Left hindlimb (tissue), 1 donor: Measurements from ENCODE around the gene E2F6.

Experiments used
- DNase-seq: peaks from one replicate; pipeline ENCODE4 v3.0.0-alpha.2; 2018

Gene E2F6

DNA sequence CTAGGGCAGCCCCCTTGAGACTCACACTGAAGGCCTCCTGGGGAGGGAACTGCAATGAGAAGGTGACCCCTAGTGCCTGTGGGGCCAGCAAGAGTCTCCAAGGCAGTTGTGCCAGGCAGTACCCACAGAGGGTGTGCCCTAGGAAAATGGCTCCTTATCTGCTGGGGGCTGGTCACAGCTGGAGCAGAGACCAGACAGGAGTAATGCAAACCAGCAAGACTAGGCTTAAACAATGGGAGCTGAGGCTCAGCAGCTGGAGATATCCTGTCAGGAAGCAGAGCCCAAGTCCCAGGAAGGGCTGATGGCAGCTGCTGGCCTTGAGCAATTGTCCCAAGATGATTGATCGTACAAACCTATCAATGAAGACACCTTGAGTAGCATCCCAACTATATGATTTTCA, 26.8 kb upstream of the E2F6 start:
- DNase-seq, result no peak

DNA sequence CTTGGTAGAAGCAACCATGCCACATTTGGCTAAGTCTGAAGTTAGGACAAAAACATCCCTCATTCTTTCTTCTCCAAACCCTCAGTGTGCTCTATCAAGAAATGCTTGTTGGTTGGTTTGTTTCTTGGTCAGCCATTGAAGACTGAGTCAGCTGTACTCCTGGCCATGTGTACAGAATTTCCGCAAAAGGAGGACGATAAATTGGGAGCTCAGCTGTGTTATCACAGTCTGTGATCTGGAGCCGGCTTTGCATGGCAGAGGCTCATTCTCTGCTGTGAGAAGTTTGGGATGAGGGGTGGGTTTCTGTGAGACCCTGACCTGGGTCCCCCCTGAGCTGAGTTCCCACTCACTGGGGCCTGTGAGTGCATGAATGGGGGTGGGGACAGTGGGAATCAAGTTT, 26.3 kb upstream of the E2F6 start:
- DNase-seq, result no peak

DNA sequence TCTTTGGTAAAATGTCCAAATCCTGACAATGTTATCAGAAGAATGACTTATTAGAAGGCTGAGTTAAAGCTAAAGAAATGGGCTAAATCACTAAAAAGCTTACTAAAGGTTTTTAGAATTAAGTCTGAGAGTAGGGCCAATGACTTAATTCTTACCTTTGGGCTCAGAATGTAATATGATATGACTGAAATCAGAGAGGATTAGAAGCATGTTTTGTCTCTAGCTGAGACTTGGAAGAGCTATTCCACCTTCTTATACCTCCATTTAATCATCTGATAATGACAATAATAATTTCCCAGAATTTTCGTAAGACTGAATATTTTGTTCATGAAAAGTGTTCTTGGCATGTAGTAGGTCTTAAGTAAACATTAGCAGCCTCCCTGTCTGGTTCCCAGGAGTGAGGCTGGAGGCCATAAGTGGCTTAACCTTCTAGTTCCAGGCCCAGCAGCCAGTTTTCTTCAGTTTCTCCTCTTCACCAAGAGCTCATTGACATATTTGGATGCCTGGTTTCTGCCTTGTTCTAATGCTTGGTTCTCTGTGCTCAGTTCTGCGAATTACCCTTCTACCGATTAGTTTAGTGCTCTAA, 25.5 kb upstream of the E2F6 start:
- DNase-seq, result no peak

DNA sequence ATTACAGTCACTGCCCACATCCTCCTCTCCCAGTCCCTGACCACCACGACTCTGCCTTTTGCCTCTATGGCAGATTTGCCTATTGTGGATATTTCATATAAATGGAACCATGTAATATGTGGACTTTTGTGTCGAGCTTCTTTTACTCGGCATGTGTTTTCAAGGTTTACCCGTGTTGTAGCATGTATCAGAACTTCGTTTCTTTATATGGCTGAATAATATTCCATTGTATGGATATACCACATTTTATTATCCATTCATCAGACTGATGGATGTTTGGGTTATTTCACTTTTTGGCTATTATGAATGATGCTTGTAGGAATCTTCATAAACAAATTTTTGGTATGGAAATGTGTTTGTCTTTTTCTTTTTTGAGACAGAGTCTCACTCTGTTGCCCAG, 24.2 kb upstream of the E2F6 start:
- DNase-seq, result no peak

DNA sequence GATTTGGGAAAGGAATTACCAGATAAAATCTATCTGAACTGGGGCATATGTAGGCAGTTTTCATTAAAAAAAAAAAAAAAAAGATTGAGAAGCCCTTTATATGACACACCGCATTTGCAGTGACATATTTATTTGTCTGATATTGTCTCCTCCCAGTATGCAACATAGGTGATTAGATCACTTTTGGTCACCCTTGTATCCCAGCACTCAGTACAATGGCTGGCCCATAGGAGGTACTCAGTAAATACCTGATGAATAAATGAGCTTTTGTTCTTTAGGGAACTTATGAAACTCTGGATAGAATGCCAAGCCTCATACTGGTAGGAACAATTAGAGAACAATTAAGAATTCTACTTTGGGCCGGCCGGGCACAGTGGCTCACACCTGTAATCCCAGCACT, 22.8 kb upstream of the E2F6 start:
- no peak for DNase-seq

DNA sequence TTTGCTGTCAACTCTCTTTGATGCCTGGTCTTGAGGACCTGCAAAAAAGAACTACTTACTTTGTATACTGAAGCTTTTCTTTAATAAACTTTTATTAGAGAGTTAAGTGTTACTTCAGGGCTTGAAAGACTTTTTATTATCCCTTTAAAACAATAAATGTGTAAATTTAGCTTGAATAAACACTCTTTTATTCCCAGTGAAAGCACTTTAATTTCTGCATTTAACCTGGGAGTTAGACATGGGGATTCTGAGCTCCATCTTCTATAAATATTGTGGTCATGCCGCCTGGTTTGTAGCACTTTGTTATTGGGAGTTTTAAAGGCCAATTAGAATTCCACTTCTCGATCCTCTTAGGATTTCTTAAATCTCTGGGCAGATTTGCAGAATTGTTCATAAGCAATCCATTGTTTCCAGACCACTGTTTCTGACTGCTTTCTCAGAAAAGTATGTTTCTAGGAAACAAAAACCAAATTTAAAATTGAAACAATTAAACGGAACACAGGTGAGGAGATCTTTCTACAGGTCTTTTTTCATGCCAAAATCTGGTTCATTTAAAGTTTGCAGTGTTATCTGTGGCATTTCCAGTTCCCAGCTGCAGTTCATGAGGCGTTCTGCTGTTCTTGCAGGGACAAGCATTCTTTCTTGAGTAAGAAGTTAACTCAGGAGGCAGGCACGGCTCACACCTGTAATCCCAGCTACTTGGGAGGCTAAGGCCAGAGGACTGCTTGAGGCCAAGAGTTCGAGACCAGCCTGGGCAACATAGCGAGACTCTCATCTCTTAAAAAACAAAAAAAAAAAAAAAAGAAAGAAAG, 18.1 kb upstream of the E2F6 start:
- no peak for DNase-seq

DNA sequence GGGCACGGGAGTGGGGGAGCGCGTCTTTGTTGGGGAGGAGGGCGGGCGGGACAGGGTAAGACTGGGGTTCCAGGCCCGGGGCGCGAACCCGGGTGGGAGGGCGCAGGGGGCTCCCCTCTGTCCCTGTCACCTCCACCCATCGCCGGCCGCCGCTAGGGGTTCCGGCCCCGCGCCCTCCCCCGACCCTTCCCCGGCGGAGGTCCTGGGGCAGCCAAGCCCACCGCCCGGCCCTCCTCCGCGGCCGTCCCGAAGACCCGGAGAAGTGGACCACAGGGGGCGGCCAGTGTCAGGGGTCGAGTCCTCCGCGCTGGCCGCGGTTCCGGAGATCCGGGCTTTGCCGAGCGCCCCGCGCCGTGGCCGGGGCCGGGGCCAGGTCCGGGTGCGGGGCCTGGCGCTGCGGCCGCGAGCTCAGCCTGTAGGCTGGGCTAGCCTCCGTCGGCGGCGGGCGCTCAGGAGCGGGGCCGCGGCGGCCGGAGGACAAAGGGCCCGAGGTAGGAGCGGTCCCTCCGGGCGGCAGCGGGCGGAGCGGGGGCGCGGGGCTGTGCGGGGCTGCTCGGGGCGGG, 16.6 kb upstream of the E2F6 start:
- peak; percentile 75 for DNase-seq

DNA sequence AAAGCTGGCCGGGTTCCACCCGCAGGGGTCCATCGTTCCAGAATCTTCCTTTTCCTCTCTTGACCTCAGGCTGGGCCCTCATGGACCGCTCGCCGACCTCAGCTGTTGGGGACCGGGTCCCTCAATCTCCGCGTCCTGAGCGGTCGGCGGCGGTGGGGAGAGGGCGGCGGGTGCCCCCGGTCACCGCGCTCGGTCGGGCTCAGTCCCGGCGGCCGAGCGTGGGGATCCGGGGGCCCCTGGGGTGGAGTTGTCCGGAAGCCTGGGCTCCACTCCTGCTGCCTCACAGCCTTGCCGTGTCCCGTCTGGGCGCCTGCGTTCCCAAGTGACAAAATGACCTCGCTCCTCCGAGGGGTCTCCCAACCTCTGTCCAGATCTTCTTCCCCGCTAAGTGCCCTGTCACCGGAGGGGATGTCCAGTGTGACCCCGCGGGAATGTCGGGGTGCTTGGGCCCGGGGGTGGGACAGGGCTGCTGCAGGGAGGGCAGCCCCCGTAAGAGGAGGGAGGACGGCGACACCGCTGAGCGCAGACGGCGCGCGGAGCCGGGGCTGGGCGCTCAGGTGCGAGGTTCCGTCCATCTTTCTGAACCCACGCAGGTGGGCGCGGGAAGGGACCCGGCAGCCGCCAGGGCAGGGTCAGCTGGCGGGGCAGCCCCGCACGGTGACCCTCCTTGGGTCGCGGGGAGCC, 16.0 kb upstream of the E2F6 start:
- no peak for DNase-seq

DNA sequence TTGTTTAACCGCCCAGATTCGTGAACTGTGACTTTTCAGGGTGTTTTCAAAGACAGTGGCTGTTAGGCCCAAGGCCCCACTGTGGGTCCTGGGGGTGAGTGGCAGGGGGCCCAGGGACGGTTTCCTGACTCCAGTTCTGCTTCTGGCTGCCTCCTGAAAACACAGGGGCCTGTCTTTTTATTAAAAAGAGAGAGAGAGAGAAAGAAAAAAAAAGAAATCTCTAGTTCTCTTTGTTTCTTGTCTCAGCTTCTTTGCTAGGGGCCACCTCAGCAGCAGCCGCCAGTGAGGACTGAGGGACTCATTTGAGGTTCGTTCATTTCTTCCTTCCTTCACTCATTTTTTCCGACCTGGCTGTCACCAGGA, 15.4 kb upstream of the E2F6 start:
- no peak for DNase-seq

DNA sequence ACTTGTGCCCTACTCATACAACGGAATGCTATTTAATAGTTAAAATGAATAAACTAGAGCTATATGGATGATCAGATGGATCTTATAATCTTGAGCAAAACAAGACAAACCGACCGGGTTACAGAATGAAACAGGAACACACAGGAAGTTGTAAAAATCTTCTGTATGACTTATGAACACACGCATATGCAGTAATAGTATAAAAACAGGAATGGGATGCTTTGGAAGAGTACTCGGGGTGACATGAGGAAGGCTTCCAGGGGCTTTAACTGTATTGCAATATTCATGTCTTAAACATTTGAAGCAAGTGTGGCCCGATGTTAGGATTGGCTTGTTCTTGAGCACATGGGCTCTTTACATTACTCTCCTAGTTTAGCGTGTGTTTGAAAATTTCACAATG, 14.9 kb upstream of the E2F6 start:
- DNase-seq, result no peak

DNA sequence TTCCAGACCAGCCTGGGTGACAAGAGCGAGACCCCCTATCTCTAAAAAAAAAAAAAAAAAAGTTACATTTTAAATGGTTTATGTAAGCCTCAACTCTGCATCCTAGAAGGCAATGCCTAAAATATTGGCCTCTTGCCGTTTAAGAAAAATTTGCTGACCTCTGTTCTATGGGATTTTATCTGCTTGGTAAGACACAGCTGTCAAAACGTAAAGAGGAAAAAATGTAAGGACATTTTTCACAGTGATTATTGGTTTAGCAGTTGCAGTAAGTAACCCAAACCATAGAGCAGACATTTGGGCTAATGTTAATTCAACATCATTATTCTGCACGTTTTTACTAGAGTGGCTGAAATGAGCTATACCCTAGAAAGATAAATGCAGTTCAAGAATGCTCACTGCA, 14.4 kb upstream of the E2F6 start:
- DNase-seq, result no peak

DNA sequence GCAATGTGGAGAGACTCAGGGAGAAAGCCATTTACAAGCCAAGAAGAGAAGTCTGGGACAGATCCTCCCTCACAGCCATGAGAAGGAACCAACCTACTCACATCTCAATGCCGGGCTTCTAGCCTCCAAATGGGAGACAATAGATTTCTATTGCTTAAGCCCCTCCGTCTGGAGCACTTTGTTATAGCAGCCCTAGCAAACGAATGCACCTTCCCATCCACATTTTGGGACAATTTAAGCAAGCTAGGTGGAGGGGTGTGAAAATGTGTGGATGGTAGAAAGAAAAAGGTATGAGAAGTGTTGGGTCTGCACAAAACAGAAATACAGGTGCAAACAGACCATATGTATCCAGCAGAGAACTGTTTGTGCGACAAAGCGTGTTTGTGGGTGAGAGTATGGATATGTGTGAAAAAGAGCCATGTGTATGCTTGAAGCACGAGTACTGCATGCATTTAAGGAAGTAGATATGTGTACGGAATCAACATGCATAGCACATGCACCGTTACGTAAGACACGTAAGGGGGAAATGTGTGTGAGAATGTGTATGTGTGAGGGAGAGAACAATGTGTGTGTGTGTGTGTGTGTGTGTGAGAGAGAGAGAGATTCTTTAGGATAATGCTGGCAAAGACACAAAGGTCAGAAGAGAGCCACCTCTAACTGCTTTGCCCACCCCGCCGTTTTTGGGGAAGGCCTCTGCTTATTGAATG, 13.1 kb upstream of the E2F6 start:
- DNase-seq, result no peak

DNA sequence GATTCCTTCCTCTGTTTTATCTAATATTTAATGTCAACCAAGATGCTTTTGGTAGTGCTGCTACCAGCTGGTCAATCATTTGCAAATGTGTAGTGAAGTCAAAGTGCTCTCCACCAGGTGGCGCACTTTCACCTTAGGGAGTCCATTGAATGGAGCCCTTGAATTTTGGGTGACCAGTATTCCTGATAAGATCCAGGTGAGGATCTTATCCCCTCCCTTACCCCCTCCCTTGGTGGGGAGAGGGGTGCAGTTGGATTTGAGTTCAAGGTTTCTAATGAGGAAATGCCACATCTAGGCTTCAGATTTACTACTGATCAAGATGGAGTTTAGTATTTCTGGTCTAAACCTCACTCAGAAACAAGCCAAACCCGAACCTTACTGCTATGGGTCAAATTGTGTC, 12.0 kb upstream of the E2F6 start:
- DNase-seq, result peak; percentile 86

DNA sequence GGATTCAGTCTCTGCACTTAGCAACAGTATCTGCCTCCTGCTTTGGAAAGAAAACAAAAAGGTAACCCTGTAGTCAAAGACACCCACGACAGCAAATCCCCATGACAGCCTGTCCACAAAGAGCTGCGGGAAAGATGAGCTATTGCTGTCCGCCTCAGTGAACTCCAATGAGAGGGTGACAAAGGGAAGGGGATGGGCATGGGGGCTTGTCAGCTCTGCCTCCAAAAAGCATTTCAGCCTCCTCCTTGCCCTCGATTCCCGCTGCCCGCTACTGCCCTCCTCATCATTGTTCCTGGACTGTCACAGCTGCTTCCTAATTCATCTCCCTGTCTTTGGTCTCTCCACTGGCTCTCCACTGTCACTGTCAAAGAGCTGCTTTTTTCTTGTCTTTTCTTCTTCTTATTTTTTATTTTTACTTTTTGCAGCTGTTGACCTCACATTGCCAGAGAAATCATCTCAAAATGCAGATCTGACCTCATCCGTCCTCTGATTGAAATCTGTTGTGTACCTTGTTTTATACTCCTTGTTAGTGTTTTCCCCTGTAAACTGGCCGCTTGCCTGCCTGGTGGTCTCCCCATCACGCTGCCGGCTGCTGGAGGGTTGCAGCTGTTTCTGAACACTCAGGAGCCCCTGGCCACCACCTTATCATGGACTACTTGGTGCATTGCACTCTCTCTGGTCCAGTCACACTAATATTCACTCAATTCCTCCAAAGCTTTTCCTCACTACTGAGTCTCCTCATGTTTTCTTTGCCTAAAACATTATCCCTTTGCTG, 7.9 kb upstream of the E2F6 start:
- DNase-seq, result no peak

DNA sequence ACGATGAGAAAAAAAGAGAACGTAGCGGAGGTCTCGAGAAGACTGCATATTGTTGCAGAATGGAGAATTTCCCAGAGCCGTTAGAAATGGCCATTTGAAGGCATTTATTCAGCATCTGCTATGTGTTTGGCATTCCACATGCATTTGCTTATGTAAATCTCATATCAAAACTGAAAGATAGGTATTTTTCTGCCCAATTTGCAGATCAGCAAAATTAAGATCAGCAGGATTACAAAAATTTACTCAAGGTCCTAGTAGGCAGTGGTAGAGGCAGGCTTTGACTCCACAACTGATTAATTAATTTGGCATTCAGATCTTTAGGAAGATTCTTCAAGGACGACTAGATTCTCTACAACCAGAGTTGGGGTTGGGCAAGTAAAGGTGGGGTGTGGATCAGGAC, 1.8 kb upstream of the E2F6 start:
- DNase-seq, result no peak

DNA sequence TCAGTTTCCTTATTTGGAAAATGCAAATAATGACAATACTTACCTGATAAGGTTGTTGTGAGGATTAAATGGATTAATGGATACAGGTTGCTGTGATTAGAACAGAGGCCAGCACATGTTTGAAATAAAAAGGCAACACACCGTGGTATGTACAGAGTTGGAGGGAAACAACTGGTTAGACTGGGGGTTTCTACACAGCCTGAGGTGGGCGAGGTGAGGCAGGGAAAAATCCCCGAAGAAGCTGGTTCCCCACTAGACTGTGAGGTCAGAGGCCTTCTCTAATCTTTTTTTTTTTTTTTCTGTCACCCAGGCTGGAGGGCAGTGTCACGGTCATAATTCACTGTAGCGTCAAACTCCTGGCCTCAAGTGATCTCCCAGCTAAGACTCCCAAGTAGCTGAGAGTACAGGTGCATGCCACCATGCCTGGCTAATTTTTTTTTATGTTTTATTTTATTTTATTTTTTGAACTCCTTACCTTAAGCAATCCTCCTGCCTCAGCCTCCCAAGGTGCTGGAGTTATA, 1.2 kb upstream of the E2F6 start:
- no peak for DNase-seq

DNA sequence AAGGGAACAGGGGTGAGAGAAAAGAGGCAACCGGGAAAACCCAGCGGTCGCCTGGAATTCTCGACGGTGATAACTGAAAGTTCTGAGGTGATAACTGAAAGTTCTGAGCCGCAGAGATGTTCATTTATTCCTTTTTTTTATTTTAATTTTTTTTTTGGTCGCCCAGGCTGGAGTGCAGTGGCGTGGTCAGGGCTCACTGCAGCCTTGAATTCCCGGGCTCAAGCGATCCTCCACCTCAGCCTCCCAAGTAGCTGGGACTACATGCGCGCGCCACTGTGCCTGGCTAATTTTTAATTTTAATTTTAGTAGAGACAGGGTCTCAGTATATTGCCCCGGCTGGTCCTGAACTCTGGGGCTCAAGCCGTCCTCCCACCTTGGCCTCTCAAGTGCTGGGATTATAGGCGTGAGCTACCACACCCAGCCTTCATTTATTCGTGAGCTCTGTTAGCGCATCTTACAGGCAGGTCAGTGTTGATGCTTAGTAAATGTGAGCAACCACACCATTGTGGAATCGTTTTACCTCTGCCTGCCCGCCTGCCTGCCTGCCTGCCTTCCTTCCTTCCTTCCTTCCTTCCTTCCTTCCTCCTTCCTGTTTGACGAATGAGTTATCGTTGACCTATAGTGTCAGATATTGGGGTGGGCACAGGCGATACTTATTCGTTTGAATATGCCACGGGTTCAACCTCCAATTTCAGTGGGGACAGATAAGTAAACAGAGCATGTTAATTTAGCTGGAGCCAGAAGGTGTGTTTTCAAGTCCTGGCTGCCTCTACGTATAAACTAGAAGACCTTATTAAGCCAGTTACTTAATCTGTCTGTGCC, 557 bp upstream of the E2F6 start:
- DNase-seq, result no peak

DNA sequence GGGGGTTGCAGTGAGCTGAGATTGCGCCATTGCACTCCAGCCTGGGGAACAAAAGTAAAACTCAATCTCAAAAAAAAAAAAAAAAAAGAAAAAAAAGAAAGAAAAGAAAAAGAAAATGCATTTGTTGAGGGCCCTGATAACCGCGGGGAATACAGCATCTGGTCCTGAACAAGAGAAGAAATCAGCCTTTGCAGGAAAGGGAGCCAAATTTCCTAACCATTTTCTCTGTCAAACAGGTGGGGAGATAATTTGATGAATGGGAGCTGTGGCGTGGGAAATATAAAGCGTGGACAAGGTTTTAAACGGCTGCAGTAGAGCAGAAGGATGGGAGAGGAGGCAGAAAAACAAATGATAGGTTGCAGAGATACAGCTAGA, 864 bp downstream of the E2F6 start:
- DNase-seq, result no peak

DNA sequence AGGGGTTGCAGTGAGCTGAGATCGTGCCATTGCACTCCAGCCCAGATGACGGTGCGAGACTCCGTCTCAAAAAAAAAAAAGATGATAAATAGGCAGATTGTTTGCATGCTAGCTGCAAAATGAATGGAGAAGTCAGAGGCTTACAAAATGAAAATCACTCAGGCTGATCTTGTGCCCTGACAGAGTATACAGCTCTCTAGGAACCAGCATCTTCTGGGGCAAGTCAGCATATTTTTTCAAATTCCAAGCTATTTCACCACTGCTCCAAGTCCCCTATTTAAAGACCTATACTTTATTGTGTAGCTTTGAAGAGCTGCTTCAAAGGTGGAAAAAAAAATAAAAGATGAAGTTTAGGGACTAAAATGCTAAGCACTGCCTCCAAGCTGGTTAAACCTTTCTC, 6.1 kb downstream of the E2F6 start:
- DNase-seq, result no peak

DNA sequence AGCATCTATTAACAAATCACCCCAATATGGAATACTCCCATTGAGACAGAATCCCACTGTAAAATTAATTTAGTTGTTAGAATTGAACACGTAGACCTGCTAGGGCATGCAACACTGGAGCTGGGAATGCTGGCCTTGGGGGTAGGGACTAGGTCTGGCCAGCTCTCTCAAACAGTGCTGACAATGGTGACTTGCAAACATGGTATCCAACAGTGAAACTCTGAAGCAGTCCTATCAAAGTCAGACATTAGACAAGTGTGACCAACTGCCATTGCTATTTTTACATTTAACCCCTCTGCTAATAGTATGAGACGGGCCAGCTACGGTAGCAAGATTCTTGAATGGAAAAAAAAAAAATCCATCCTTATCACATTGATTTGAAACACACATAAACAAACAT, 7.2 kb downstream of the E2F6 start:
- no peak for DNase-seq

DNA sequence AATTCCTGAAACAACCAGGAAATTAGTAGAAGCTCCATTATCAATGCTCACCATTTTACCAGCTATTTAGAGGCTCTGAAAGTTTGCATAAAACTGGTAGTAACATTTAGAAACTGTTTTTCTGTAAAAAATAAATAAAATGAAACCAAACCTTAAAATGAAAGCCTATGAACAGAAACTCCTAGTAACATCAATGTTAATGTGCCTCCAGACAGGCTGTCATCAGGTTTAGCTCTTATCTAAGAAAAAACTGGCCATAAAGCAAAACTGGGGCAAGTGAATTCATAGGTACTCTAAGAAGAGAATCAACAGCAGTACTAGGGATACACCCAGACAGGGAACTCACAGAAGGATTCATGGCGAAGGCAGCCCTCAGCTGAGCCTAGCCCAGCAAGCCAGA, 8.0 kb downstream of the E2F6 start:
- DNase-seq, result no peak

DNA sequence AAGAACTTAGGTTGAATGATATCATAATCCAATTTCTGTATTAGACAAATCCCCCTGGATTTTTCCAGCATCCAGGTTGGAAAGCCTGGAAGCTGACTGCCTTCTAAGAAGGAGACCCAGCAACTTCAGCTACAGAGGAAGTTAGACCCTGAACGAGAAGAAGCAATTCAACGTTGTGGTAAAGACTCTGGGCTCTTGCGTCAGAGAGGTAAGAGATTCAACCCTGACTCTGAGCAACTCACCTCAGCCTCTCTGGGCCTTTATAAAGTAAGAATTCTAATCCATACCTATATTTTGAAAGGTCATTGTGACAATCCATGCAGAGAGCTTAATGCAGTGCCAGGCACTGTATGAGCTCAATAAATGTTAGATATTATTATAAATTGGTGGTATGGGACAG, 9.7 kb downstream of the E2F6 start:
- DNase-seq, result no peak
